HG03196 (cell line): Measurements from ENCODE around the gene DPH6.
A peak's percentile ranks its signal among the peaks of the same experiment; 100 is the strongest.
"Not testable (repeated sequence)": the region's sequence is repeated elsewhere in the genome, so short reads cannot be mapped to it uniquely, and the experiment has no call there.

ENCODE experiments used
- ATAC-seq: cut with Tn5 transposase; IDR thresholded peaks from one replicate; pipeline ENCODE4 v1.9.1; 2021; ENCODE audit not compliant: unreplicated experiment

Gene DPH6

GRCh38 chr15:35545824-35546510 lies at the start of gene DPH6:
TSS of gene DPH6 (minus strand) at chr15:35546165. CDS start at chr15:35546141, 24 bp downstream.
- peak; percentile 92 for ATAC-seq

GRCh38 chr15:35595656-35596055 lies 49.7 kb upstream of the DPH6 start:
- ATAC-seq: no peak

- not testable (repeated sequence) for ATAC-seq
Measured at GRCh38 chr15:35591987-35592386, 46.0 kb upstream of the DPH6 start.

- ATAC-seq: no peak
Measured at GRCh38 chr15:35583863-35584528, 38.0 kb upstream of the DPH6 start.

GRCh38 chr15:35580606-35581005 lies 34.6 kb upstream of the DPH6 start:
- ATAC-seq: no peak

GRCh38 chr15:35567392-35567791 lies 21.4 kb upstream of the DPH6 start:
- no peak for ATAC-seq

GRCh38 chr15:35566991-35567390 lies 21.0 kb upstream of the DPH6 start:
- no peak for ATAC-seq

- no peak for ATAC-seq
Measured at GRCh38 chr15:35565901-35566300, 19.9 kb upstream of the DPH6 start.

- no peak for ATAC-seq
Measured at GRCh38 chr15:35562641-35563040, 16.7 kb upstream of the DPH6 start.

- ATAC-seq: no peak
Measured at GRCh38 chr15:35561308-35561707, 15.3 kb upstream of the DPH6 start.

GRCh38 chr15:35560870-35561269 lies 14.9 kb upstream of the DPH6 start:
- ATAC-seq: no peak

GRCh38 chr15:35560258-35560657 lies 14.3 kb upstream of the DPH6 start:
- no peak for ATAC-seq

GRCh38 chr15:35559683-35560082 lies 13.7 kb upstream of the DPH6 start:
- no peak for ATAC-seq

- no peak for ATAC-seq
Measured at GRCh38 chr15:35557544-35557943, 11.6 kb upstream of the DPH6 start.

GRCh38 chr15:35557012-35557411 lies 11.0 kb upstream of the DPH6 start:
- no peak for ATAC-seq

GRCh38 chr15:35555244-35555643 lies 9.3 kb upstream of the DPH6 start:
- ATAC-seq: no peak

- ATAC-seq: no peak
Measured at GRCh38 chr15:35550957-35551356, 5.0 kb upstream of the DPH6 start.

GRCh38 chr15:35549567-35549966 lies 3.6 kb upstream of the DPH6 start:
- no peak for ATAC-seq

GRCh38 chr15:35548435-35548834 lies 2.5 kb upstream of the DPH6 start:
- no peak for ATAC-seq

GRCh38 chr15:35547775-35548364 lies 1.9 kb upstream of the DPH6 start:
- ATAC-seq: no peak

GRCh38 chr15:35546511-35547381 lies 781 bp upstream of the DPH6 start:
- peak; percentile 22 for ATAC-seq
